Measurements from ENCODE around the gene SBNO2.

The SBNO2 gene

DNA sequence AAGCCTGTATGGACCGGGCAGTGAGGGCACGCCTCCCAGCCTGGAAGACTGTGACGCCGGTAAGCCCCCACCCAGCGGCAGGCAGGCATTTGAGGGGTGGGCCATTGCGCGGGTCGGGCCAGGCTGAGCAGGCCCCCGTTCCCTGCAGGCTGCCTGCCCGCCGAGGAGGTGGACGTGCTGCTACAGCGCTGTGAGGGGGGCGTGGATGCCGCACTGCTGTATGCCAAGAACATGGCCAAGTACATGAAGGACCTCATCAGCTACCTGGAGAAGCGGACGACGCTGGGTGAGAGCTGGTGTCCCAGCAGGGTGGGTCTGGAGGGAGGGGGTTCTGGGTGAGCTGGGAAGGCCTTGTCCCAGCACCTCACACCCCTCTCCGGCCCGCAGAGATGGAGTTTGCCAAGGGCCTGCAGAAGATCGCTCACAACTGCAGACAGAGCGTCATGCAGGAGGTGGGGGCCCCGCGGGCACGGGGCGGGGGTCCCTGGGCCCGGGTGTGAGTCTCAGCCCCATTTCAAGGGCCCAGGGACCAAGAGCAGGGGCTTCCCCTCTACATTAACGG lies 100.0 kb downstream of the SBNO2 start:
- no peak for DNase-seq (ENCODE audit: low read depth in 2 of 2)

- DNase-seq (ENCODE audit: low read depth in 2 of 2), result no peak
Measured at GRCh38 chr19:1073063-1073955, 100.8 kb downstream of the SBNO2 start.

GRCh38 chr19:1072371-1073015 lies 101.6 kb downstream of the SBNO2 start:
- DNase-seq (ENCODE audit: low read depth in 2 of 2), result no peak

DNA sequence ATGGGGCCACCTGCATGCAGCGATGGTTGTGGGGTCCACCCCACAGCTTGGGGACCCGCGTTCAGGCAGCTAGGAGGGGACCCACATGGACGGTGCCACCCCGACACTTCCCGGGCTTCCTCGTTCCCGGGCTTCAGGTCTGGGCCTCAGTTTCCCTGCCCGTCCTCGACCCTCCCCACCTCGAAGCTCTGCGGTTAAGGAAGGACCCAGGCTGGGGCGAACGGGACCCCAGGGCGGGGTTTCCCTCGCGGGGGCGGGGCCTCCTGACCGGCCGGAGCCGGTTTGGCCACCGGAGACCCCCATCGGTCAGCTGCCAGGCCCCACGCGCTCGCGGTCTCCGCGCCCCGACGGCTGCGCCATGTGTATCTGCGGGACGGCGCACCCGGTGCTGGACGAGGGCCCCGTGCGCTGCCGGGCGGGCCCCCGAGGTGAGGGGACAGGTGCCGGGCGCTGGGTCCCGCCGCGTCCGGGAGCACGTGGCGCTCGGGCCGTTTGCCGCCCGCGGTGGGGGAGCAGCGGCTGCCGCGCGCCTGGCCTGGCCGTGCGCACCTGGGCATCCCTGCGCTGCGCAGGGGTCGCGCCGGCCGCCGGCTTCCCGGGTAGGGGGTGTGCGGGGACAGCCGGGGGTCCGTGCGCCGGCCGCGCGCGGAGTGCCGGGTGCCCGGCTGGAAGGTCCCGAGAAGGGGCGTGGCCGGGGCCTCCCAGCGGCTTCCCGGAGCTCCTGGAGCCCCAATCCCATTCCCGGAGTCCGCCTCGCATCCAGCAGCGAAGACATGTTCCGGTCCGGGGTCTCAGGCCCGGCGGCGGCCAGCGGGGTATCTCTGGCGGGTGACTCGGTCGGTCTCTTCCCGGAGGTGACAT lies 102.9 kb downstream of the SBNO2 start:
- DNase-seq (ENCODE audit: low read depth in 2 of 2), result no peak

- no peak for DNase-seq (ENCODE audit: low read depth in 2 of 2)
Measured at GRCh38 chr19:1070576-1070930, 103.5 kb downstream of the SBNO2 start.

DNA sequence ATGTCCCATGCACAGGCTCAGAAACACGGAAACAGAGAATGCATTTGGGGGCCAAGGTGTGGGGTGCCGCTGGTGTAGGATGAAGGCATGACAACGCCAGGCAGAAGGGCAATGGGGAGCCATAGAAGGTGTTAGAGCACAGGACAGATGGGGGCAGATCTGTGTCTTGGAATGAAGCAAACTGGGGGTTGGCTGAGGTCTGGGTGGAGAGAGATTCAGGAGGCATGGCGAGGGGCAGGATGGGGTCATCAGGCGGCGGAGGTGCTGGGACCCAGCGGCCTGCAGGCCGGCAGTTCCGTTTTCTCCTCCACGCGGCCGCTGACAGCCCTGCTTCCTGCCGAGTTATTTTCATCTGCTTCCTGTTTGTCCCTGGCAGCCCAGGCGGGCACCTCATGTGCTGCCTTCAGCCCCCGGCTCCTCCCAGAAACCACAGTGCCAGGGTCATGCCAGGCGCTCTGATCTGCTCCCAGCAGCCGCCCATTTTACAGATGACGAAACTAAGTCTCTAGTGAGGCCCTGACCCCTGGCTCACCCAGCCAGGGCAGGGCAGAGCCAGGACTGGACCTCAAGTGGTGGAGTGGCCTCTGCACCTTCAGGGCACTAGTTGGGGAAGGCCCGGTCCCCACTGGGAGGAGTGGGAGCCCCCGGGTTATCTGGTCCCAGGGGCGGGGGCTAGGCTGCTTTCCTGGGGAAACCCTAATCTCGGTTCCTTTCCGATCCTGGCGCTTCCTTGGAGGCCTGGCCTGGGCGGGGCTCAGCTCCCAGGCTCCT lies 104.9 kb downstream of the SBNO2 start:
- peak in 1 of 2 donors; percentile 56 for DNase-seq (ENCODE audit: low read depth in 2 of 2)

GRCh38 chr19:1068009-1069001 lies 105.8 kb downstream of the SBNO2 start:
- no peak for DNase-seq (ENCODE audit: low read depth in 2 of 2)

DNA sequence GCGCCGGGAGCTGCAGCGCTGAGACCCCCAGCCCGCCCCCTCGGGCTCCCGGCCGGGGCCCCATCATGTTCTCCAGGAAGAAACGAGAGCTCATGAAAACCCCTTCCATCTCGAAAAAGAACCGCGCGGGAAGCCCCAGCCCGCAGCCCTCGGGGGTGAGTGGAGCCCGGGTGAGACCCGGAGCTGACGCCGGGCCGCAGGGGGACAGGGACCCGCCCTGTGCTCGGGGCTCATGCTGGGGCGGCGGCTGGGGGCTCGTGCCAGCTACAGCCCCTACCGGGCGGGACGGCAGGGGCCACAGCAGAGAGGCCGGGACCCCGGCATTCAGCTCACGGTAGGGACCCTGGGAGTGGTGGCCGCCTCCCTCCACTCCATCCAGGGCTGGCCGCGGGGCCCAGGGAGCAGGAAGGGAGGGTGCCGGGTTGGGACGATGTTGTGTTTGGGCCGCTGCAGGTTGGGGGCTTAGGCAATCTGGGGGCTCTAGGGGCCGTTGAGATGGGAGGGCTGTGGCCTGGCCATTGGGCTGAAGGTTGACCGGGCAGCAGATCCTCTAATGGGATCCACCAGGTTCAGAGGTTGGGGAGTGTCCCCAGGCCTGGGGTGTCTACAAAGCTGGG lies 106.6 kb downstream of the SBNO2 start:
- DNase-seq (ENCODE audit: low read depth in 2 of 2), result peak in 1 of 2 donors; percentile 65

- peak; percentile 82 to 84 for DNase-seq (ENCODE audit: low read depth in 2 of 2)
Measured at GRCh38 chr19:1066748-1067340, 107.2 kb downstream of the SBNO2 start, which contains the start of gene ARHGAP45. ARHGAP45 (plus strand) TSS chr19:1067167; CDS start chr19:1067406, 239 bp downstream.

DNA sequence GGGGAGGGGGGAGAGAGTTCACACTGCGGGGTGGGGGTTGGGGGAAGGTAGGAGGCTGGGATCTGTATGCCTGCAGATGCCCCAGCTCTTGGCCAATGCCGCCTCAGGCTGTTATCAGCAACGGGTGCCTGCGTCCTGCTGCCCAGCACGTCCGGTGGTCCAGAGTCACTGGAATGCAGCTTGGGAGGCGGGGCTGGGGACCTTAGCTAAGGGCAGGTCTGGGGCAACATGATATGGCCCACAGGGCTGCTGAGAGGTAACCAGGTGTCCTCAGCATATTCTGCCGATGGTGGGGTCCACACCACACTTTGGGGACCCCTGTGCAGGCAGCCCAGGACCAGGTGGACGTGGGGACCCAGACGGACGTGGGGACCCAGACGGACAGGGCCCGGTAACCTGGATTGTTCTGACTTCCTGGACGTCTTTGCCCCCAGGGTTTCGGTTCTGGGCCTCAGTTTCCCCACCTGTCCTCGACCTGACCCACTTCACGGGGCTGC lies 107.8 kb downstream of the SBNO2 start:
- DNase-seq (ENCODE audit: low read depth in 2 of 2), result no peak

DNA sequence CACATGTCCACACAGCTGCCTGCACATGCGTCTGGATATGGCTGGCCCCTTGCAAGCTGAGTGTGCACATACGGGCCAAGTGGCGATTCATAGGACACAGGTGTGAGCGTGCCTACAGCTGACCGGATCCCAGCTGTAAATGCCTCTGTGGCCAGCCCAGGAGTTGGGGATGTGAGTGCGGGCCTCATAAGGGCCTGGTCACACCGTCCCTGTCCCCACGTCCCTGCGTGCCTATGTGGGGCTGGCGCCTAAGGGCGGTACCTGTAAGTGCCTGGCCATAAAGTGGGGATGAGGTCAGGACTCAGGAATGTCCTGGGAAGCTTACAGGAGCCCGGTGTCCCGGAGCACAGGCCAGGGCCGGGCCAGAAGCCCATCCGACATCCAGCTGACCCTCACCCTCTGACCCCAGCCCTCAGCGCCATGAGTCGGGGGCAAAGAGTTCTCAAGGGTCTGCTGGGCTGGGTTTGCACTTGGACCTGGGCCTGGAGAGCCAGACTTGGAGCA lies 108.4 kb downstream of the SBNO2 start:
- no peak for DNase-seq (ENCODE audit: low read depth in 2 of 2)

GRCh38 chr19:1064661-1065605 lies 109.1 kb downstream of the SBNO2 start:
- DNase-seq (ENCODE audit: low read depth in 2 of 2), result peak in 1 of 2 donors; percentile 69

GRCh38 chr19:1063909-1064660 lies 110.0 kb downstream of the SBNO2 start:
- DNase-seq (ENCODE audit: low read depth in 2 of 2), result no peak

DNA sequence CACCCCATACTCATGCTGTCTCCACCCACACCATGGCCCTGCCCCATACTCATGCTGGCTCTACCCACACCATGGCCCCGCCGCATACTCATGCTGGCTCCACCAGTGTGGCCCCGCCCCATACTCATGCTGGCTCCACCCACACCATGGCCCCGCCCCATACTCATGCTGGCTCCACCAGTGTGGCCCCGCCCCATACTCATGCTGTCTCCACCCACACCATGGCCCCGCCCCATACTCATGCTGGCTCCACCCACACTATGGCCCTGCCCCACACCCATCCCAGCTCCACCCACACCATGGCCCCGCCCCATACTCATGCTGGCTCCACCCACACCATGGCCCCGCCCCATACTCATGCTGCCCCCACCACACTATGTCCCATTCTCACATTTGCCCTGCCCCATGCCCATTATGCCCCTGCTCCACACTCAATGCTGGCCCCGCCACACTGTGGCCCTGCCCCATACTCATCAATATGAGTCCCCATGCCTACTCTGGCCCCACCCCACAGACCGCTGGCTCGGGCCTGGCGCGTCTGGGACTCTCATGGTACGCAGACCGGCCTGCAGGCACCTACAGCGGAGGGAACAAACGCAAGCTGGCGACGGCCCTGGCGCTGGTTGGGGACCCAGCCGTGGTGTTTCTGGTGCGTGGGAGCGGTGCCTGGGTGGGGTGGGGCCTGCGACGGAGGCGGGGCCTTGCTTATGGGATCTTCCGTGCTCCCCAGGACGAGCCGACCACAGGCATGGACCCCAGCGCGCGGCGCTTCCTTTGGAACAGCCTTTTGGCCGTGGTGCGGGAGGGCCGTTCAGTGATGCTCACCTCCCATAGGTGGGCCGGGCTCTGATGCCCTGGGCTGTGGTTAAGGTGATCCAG lies 110.8 kb downstream of the SBNO2 start:
- peak in 1 of 2 donors; percentile 64 for DNase-seq (ENCODE audit: low read depth in 2 of 2)

DNA sequence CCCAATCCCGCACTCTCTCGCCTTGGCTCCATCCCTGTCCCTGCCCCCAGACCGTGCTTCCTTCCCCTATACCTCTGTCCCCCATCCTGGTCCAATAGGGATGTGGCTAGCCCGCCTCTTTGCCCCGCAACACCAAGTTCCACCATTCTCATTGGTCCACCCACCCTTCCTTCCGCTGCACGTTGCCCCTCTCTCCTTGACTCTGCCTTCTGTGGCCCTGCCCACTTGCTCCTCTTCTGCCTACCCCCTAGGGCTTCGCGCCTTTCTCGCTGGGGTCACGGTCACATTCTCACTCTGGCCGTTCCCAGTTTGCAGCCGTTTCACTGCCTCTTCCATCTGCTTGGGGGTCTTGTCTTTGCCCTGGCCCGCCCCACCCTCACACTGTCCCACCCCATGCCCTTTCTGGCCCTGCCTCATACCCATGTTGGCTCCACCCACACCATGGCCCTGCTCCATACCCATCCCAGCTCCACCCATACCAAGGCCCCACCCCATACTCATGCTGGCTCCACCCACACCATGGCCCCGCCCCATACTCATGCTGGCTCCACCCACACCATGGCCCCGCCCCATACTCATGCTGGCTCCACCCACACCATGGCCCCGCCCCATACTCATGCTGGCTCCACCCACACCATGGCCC lies 111.6 kb downstream of the SBNO2 start:
- DNase-seq (ENCODE audit: low read depth in 2 of 2), result no peak

Measured in stimulated activated CD8-positive, alpha-beta memory T cell treated with anti-CD3 and anti-CD28 coated beads, Interleukin-15, amount 100 ng/mL, for 48 hours (primary cell).